Activated CD4-positive, CD25-positive, alpha-beta regulatory T cell (primary cell): ENCODE data around the gene ADAM21.
"Not testable (repeated sequence)": the region's sequence is repeated elsewhere in the genome, so short reads cannot be mapped to it uniquely, and the experiment has no call there.

Experiments
- DNase-seq, 4 experiments: peaks; one replicate each; lab custom pipeline; 2025; lab: John Stamatoyannopoulos, UW

The ADAM21 gene

GRCh38 chr14:70477356-70478105 lies 25.6 kb downstream of the ADAM21 start:
- not testable (repeated sequence) for DNase-seq

DNA sequence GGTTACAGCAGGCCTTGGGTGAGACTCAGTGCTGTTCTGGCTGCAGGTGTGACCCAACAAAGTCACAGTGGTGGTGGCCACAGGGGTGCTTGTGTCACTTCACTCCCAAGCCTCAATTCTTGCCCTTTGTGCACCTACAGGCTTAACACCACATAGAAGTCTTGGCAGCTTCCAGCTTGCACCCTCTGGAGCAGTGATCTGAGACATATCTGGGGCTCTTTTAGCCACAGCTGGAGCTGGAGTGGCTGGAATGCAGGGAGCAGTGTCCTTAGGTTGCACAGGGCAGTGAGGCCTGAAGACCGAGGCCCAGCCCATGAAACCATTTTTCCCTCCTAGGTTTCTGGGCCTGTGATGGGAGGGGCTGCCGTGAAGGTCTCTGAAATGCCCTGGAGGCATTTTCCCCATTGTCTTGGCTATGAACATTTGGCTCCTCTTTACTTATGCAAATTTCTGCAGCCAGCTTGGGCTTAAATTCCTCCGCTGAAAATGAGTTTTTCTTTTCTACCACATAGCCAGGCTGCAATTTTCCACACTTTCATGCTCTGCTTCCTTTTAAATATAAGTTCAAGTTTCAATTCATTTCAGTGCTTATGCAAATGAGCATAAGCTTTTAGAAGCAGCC lies 37.7 kb downstream of the ADAM21 start:
- no peak for DNase-seq

DNA sequence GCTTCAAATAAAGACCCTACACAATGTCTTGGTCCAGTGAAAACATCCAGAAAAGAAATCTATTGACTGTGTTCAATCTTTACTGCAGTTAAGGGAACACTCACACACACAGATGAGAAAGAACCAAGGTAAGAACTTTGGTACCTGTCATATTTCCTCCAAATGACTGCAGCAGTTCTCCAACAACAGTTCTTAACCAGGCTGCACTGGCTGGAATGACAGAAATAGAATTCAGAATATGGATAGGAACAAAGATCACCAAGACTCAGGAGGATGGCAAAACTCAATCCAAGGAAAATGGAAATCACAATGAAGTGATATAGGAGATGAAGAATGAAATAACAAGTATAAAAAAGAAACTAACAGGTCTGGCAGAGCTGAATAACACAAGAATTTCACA lies 46.2 kb downstream of the ADAM21 start:
- no peak for DNase-seq
